HepG2 (cell line): ENCODE data around the gene ZBTB7A. TPM values are rescaled to one million over a fixed set of nuclear protein-coding genes. Genes with fewer than 3 reads are reported as not detected.
A peak's percentile ranks its signal among the peaks of the same experiment; 100 is the strongest.

Experiments used
- ARNT2 ChIP-seq: sonication (generic); formaldehyde crosslinking; IDR thresholded peaks from 2 replicates; pipeline ENCODE4 v1.8.0; 2022; ENCODE audit warnings: mild to moderate bottlenecking, low read depth, missing genetic modification reagents, moderate library complexity
- CEBPB ChIP-seq: IDR thresholded peaks from 2 replicates; pipeline ENCODE4 v1.6.1; 2011; ENCODE audit warnings: low read depth, low read length, improper control_type of control experiment, borderline replicate concordance
- DNMT3B ChIP-seq: conservative IDR thresholded peaks from 2 replicates; pipeline ENCODE4 v1.6.1; 2016; ENCODE audit warnings: missing biosample characterization, control low read depth
- EEA1 ChIP-seq: sonication (generic); formaldehyde crosslinking; IDR thresholded peaks from 2 replicates; pipeline ENCODE4 v1.5.1; 2020; ENCODE audit warnings: mild to moderate bottlenecking, missing genetic modification reagents, borderline replicate concordance
- HMGA1 ChIP-seq: sonication (generic); formaldehyde crosslinking; conservative IDR thresholded peaks from 2 replicates; pipeline ENCODE4 v1.4.0; 2020; ENCODE audit warnings: missing genetic modification reagents
- KAT7 ChIP-seq: IDR thresholded peaks from 2 replicates; pipeline ENCODE4 v1.6.1; 2018; ENCODE audit warnings: borderline replicate concordance, missing compliant biosample characterization
- MIER3 ChIP-seq: IDR thresholded peaks from 2 replicates; pipeline ENCODE4 v1.6.1; 2016; ENCODE audit warnings: missing compliant biosample characterization, borderline replicate concordance
- NBN ChIP-seq: fragments of 450-650 bp; conservative IDR thresholded peaks from 2 replicates; pipeline ENCODE4 v1.6.1; 2017
- NFE2L1 ChIP-seq: sonication (generic); formaldehyde crosslinking; IDR thresholded peaks from 2 replicates; pipeline ENCODE4 v1.4.0; 2020; ENCODE audit warnings: missing genetic modification reagents, mild to moderate bottlenecking, borderline replicate concordance
- RXRB ChIP-seq: IDR thresholded peaks from 2 replicates; pipeline ENCODE4 v1.6.1; 2016; ENCODE audit warnings: borderline replicate concordance, missing genetic modification reagents, missing compliant biosample characterization
- TBX2 ChIP-seq: sonication (generic); formaldehyde crosslinking; IDR thresholded peaks from 2 replicates; pipeline ENCODE4 v1.5.0; 2020; ENCODE audit warnings: missing genetic modification reagents, mild to moderate bottlenecking, borderline replicate concordance
- ZFX ChIP-seq: sonication (generic); formaldehyde crosslinking; IDR thresholded peaks from 2 replicates; pipeline ENCODE4 v1.4.0; 2020; ENCODE audit warnings: mild to moderate bottlenecking, low read depth, missing genetic modification reagents, moderate library complexity
- ZKSCAN8 ChIP-seq: IDR thresholded peaks from 2 replicates; pipeline ENCODE4 v1.6.1; 2016; ENCODE audit warnings: borderline replicate concordance, missing genetic modification reagents, missing compliant biosample characterization
- ZMYM4 ChIP-seq: sonication (generic); formaldehyde crosslinking; IDR thresholded peaks from 2 replicates; pipeline ENCODE4 v1.8.1; 2023; ENCODE audit warnings: mild to moderate bottlenecking, missing genetic modification reagents
- ZNF224 ChIP-seq: sonication (generic); formaldehyde crosslinking; IDR thresholded peaks from 2 replicates; pipeline ENCODE4 v1.5.0; 2020; ENCODE audit warnings: mild to moderate bottlenecking, missing genetic modification reagents
- ZNF451 ChIP-seq: sonication (generic); formaldehyde crosslinking; IDR thresholded peaks from 2 replicates; pipeline ENCODE4 v1.5.0; 2020; ENCODE audit warnings: mild to moderate bottlenecking, missing genetic modification reagents
- ZNF496 ChIP-seq: sonication (generic); formaldehyde crosslinking; IDR thresholded peaks from 2 replicates; pipeline ENCODE4 v1.8.1; 2023; ENCODE audit warnings: mild to moderate bottlenecking, moderate library complexity, missing genetic modification reagents; ENCODE audit not compliant: insufficient replicate concordance
- ZNF547 ChIP-seq: sonication (generic); formaldehyde crosslinking; IDR thresholded peaks from 2 replicates; pipeline ENCODE4 v1.5.1; 2020; ENCODE audit warnings: mild to moderate bottlenecking, missing genetic modification reagents
- ZNF567 ChIP-seq: sonication (generic); formaldehyde crosslinking; IDR thresholded peaks from 2 replicates; pipeline ENCODE4 v1.8.1; 2023; ENCODE audit warnings: mild to moderate bottlenecking, missing genetic modification reagents, borderline replicate concordance
- ZNF607 ChIP-seq: sonication (generic); formaldehyde crosslinking; IDR thresholded peaks from 2 replicates; pipeline ENCODE4 v1.5.1; 2020; ENCODE audit warnings: missing genetic modification reagents, mild to moderate bottlenecking, borderline replicate concordance
- ZSCAN12 ChIP-seq: sonication (generic); formaldehyde crosslinking; IDR thresholded peaks from 2 replicates; pipeline ENCODE4 v1.9.0; 2021; ENCODE audit warnings: mild to moderate bottlenecking, missing genetic modification reagents
- polyA plus RNA-seq, 8 experiments: library from polyadenylated mRNA; depleted of rRNA in 3 of 8; stranded (reverse) in 7 of 8; unstranded in 1 of 8; fragments of >200 nt; fragmentation: Illumina TruSeq in 4 of 8; extraction: Trizol in 4 of 8; gene quantifications; 2 replicates each; pipeline versions ENCODE4 v1.2.1 to v1.2.3, GENCODE V29; 2011 to 2016; ENCODE audit warnings: low read depth in 4 of 8, missing spikeins in 1 of 8, mixed read lengths in 1 of 8; ENCODE audit not compliant: insufficient read depth in 1 of 8
- total RNA-seq, 5 experiments: library from RNA; depleted of rRNA; stranded (reverse); fragments of >200 nt; fragmentation: Illumina TruSeq; extraction: Trizol; gene quantifications; 2 replicates each; pipeline ENCODE4 v1.2.3, GENCODE V29; 2016; ENCODE audit warnings: low read depth in 1 of 5
- TF ChIP-seq, protein P1 (sequence below): sonication (generic); formaldehyde crosslinking; conservative IDR thresholded peaks from 2 replicates; pipeline ENCODE4 v1.4.0; 2020; ENCODE audit warnings: mild to moderate bottlenecking, missing genetic modification reagents, moderate library complexity
- TF ChIP-seq, protein P2 (sequence below): IDR thresholded peaks from 2 replicates; pipeline ENCODE4 v1.6.1; 2012; ENCODE audit warnings: inconsistent platforms
- TF ChIP-seq, protein P3 (sequence below): fragments of 450-650 bp; IDR thresholded peaks from 2 replicates; pipeline ENCODE4 v1.6.1; 2016
- TF ChIP-seq, protein P4 (sequence below): sonication (generic); IDR thresholded peaks from 2 replicates; pipeline ENCODE4 v1.6.1; 2016; ENCODE audit warnings: low read depth, borderline replicate concordance

The ZBTB7A gene
- total and polyA plus RNA-seq, 2 of the 13 experiments (the other 11 are each of a cell fraction or from before 2014, with no cell fraction given): 3.6 to 4.0 TPM

DNA sequence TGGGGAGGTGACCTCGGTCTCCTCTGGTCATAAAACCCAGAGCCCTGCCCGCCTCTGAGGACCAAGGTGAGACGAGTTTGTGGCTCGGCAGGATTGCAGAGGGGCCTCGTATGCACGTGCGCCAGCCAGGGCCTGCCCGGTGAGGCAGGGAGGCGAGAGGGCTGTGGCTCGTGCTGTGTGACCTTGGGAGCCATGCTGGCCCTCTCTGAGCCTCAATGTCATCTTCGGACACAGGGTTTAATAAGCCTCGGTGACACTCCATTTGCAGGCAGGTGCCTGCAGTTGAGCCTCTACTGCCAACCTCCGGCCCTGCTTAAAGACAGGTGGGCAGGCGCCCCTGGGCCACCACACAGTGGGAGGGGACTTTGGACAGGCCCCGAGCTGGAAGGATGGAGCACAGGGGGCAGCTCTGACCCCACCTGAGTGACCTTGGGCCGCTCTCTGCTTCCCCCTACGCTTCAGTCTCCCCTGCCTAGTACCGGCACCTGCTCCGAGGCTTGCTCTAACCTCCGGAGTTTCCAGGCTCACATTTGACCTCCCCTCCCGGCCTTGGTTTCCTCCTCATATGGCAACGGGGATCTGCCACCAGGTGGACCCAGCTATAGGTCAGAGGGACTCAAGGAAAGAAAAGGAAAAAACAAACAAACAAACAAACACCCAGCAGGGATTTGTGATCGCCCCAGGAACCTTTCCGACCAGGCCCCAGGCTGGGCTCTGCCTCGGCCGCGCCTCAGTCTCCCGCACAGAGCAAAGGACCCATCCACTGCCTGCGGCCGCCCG is 3.1 kb downstream of the ZBTB7A start (continued):
- TF ChIP-seq ZKSCAN8 (CRISPR knock-in tag) (no peak), KAT7 (CRISPR knock-in tag) (0 out of 2 replicates have a peak, but pooled peaks have one; percentile 4), ZFX (no peak; the same call in 1 of the 2 replicates), ZNF607 (no peak), ZSCAN12 (no peak), MIER3 (CRISPR knock-in tag) (peak; percentile 21; the same call in 1 of the 2 replicates), CEBPB (no peak), ZNF224 (no peak), ZNF496 (CRISPR knock-in tag) (no peak), ZNF547 (CRISPR knock-in tag) (0 out of 2 replicates have a peak, but pooled peaks have one; percentile 0), ZMYM4 (CRISPR knock-in tag) (no peak), ZNF567 (CRISPR knock-in tag) (no peak), ZNF451 (peak; percentile 55; the same call in 1 of the 2 replicates), DNMT3B (CRISPR knock-in tag) (no peak), NBN (no peak), TBX2 (CRISPR knock-in tag) (no peak), HMGA1 (no peak), NFE2L1 (CRISPR knock-in tag) (no peak), EEA1 (CRISPR knock-in tag) (no peak), RXRB (0 out of 2 replicates have a peak, but pooled peaks have one; percentile 5), ARNT2 (CRISPR knock-in tag) (0 out of 2 replicates have a peak, but pooled peaks have one; percentile 31)
- TF ChIP-seq, protein P1, sequence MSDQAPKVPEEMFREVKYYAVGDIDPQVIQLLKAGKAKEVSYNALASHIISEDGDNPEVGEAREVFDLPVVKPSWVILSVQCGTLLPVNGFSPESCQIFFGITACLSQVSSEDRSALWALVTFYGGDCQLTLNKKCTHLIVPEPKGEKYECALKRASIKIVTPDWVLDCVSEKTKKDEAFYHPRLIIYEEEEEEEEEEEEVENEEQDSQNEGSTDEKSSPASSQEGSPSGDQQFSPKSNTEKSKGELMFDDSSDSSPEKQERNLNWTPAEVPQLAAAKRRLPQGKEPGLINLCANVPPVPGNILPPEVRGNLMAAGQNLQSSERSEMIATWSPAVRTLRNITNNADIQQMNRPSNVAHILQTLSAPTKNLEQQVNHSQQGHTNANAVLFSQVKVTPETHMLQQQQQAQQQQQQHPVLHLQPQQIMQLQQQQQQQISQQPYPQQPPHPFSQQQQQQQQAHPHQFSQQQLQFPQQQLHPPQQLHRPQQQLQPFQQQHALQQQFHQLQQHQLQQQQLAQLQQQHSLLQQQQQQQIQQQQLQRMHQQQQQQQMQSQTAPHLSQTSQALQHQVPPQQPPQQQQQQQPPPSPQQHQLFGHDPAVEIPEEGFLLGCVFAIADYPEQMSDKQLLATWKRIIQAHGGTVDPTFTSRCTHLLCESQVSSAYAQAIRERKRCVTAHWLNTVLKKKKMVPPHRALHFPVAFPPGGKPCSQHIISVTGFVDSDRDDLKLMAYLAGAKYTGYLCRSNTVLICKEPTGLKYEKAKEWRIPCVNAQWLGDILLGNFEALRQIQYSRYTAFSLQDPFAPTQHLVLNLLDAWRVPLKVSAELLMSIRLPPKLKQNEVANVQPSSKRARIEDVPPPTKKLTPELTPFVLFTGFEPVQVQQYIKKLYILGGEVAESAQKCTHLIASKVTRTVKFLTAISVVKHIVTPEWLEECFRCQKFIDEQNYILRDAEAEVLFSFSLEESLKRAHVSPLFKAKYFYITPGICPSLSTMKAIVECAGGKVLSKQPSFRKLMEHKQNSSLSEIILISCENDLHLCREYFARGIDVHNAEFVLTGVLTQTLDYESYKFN: no peak
- TF ChIP-seq, protein P2, sequence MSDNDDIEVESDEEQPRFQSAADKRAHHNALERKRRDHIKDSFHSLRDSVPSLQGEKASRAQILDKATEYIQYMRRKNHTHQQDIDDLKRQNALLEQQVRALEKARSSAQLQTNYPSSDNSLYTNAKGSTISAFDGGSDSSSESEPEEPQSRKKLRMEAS: 0 out of 2 replicates have a peak, but pooled peaks have one; percentile 45
- TF ChIP-seq, protein P3, sequence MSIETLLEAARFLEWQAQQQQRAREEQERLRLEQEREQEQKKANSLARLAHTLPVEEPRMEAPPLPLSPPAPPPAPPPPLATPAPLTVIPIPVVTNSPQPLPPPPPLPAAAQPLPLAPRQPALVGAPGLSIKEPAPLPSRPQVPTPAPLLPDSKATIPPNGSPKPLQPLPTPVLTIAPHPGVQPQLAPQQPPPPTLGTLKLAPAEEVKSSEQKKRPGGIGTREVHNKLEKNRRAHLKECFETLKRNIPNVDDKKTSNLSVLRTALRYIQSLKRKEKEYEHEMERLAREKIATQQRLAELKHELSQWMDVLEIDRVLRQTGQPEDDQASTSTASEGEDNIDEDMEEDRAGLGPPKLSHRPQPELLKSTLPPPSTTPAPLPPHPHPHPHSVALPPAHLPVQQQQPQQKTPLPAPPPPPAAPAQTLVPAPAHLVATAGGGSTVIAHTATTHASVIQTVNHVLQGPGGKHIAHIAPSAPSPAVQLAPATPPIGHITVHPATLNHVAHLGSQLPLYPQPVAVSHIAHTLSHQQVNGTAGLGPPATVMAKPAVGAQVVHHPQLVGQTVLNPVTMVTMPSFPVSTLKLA: no peak
- TF ChIP-seq, protein P4, sequence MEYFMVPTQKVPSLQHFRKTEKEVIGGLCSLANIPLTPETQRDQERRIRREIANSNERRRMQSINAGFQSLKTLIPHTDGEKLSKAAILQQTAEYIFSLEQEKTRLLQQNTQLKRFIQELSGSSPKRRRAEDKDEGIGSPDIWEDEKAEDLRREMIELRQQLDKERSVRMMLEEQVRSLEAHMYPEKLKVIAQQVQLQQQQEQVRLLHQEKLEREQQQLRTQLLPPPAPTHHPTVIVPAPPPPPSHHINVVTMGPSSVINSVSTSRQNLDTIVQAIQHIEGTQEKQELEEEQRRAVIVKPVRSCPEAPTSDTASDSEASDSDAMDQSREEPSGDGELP: peak; percentile 13; the same call in 1 of the 2 replicates
